ENCODE measurements around the gene RNFT2. TPM values are rescaled to one million over a fixed set of nuclear protein-coding genes. Genes with fewer than 3 reads are reported as not detected.

RNFT2 gene
- total RNA-seq, 1 experiment from 2014 or later: 34.9 TPM

- Histone ChIP-seq H3K4me3 (replicated peaks in 1 of 2; ENCODE audit: low read depth in 1 of 2, low read length in 2 of 2) (no peak overlapping the region), H3K36me3 (ENCODE audit: control insufficient read depth in 1 of 2, insufficient read depth in 2 of 2, low read length in 2 of 2) (no peaks in the 10 kb centered on the region), H3K9ac (ENCODE audit: low read length) (no peak overlapping the region), H3K27me3 (ENCODE audit: insufficient read depth, low read length) (no peaks in the 10 kb centered on the region), H4K20me1 (ENCODE audit: insufficient read depth) (no peaks in the 10 kb centered on the region), H3K79me2 (ENCODE audit: insufficient read depth, low read length) (no peaks in the 10 kb centered on the region), H3K9me2 (ENCODE audit: insufficient read depth) (no peaks in the 10 kb centered on the region), H3K27ac (ENCODE audit: low read depth, low read length) (no peak overlapping the region), H3K9me3 (ENCODE audit: control insufficient read depth in 1 of 2, insufficient read depth in 1 of 2, low read depth in 1 of 2, low read length in 2 of 2) (no peaks in the 10 kb centered on the region), H2AFZ (ENCODE audit: low read depth, low read length, poor library complexity, severe bottlenecking) (no peak overlapping the region), H3K4me2 (ENCODE audit: low read length) (no peak overlapping the region), H3K4me1 (ENCODE audit: control insufficient read depth in 1 of 2, insufficient read depth in 2 of 2, low read length in 2 of 2) (peaks cover 8 to 10% of the 10 kb centered on the region in 2 experiments; a peak in 3 of 4 replicates)
- RAD21 ChIA-PET (ENCODE audit: low non-redundant PET in 1 of 2, low total read pairs in 2 of 2, uncharacterized antibody in 2 of 2, unreplicated experiment in 2 of 2): no interaction called here
- TF ChIP-seq YY1 (IDR thresholded peaks at IDR 0.05; ENCODE audit: extremely low read depth, insufficient replicate concordance, low read depth, low read length): no peak
- no peak for TF ChIP-seq EZH2phosphoT487 (IDR thresholded peaks at IDR 0.05; ENCODE audit: borderline replicate concordance)
- no peak for TF ChIP-seq CEBPB (IDR thresholded peaks at IDR 0.05; ENCODE audit: low read depth)
- TF ChIP-seq POLR2AphosphoS5 (IDR thresholded peaks at IDR 0.05; ENCODE audit: low read depth, low read length): no peak
- TF ChIP-seq CTCF (IDR thresholded peaks at IDR 0.05 in 2 of 3, conservative IDR thresholded peaks at IDR 0.05 in 1 of 3; ENCODE audit: borderline replicate concordance in 1 of 3, insufficient read depth in 1 of 3, low read depth in 2 of 3, low read length in 2 of 3): no peak
- TF ChIP-seq FOSL1 (IDR thresholded peaks at IDR 0.05; ENCODE audit: low read depth): no peak
- no peak for TF ChIP-seq JUND (IDR thresholded peaks at IDR 0.05)
- no peak for TF ChIP-seq SP1 (IDR thresholded peaks at IDR 0.05; ENCODE audit: low read depth)
- TF ChIP-seq EZH2 (IDR thresholded peaks at IDR 0.05): no peak
- no peak for TF ChIP-seq POLR2A (IDR thresholded peaks at IDR 0.05; ENCODE audit: borderline replicate concordance, extremely low read depth, insufficient read depth, insufficient read length)
- TF ChIP-seq, protein P1, sequence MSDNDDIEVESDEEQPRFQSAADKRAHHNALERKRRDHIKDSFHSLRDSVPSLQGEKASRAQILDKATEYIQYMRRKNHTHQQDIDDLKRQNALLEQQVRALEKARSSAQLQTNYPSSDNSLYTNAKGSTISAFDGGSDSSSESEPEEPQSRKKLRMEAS (IDR thresholded peaks at IDR 0.05): no peak
- no TSS peak for BruUV-seq (replicated peaks)
- no peak for DNase-seq (ENCODE audit: low read depth, low spot score)
- CTCF ChIA-PET: no interaction called here
- POLR2A ChIA-PET: no interaction called here
- no peak for ATAC-seq
- intact Hi-C loops (cut with micrococcal nuclease): no loop called here
Measured at GRCh38 chr12:116853507-116853906, 115.4 kb downstream of the RNFT2 start.

Data from HCT116 (cell line).